GM12873 (cell line): ENCODE measurements around the gene TENM3.

Experiments used
- TF ChIP-seq, protein P1 (sequence below): IDR thresholded peaks from 2 replicates; pipeline ENCODE4 v1.5.1; 2012; ENCODE audit warnings: low read depth, mild to moderate bottlenecking, moderate library complexity, low read length, control low read depth; ENCODE audit not compliant: insufficient read depth; ENCODE audit errors: missing control alignments

Gene TENM3

DNA sequence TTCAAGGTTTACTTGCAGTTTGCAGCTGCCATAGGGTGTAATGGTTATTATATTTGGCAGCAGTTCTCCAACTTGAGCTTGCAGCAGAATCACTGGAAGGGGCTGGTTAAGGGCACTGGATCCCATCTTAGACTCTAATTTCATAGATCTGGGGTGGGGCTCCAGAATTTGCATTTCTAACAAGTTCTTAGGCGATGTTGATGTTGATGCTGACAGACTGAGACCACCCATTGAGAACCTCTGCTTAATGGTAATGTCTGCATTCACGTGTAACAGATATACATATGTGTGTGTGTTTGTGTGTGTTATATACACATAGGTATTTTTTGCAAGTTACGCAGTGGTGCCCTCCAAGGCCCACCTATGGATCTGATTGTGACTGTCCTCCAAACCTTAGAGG, 13.8 kb downstream of the TENM3 start:
- TF ChIP-seq, protein P1, sequence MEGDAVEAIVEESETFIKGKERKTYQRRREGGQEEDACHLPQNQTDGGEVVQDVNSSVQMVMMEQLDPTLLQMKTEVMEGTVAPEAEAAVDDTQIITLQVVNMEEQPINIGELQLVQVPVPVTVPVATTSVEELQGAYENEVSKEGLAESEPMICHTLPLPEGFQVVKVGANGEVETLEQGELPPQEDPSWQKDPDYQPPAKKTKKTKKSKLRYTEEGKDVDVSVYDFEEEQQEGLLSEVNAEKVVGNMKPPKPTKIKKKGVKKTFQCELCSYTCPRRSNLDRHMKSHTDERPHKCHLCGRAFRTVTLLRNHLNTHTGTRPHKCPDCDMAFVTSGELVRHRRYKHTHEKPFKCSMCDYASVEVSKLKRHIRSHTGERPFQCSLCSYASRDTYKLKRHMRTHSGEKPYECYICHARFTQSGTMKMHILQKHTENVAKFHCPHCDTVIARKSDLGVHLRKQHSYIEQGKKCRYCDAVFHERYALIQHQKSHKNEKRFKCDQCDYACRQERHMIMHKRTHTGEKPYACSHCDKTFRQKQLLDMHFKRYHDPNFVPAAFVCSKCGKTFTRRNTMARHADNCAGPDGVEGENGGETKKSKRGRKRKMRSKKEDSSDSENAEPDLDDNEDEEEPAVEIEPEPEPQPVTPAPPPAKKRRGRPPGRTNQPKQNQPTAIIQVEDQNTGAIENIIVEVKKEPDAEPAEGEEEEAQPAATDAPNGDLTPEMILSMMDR, result no peak

DNA sequence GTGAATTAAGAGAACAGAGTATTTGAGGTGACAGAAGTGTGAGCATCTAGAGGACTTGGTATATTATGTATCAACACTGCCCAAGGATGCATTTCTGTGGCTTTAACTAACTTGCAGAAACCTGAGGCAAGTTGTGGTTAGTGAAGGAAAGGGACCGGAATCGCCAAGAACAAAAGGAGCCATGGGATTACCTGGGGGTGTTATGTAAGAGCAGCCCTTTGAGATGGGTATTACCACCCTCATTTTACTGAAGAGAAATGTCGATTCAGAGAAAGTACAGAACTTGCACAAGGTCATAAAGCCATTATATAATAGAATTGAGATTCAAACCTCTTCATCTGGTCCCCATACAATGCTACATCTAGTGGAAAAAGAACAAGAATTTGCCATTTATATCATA, 14.3 kb downstream of the TENM3 start:
- TF ChIP-seq, protein P1, result no peak

DNA sequence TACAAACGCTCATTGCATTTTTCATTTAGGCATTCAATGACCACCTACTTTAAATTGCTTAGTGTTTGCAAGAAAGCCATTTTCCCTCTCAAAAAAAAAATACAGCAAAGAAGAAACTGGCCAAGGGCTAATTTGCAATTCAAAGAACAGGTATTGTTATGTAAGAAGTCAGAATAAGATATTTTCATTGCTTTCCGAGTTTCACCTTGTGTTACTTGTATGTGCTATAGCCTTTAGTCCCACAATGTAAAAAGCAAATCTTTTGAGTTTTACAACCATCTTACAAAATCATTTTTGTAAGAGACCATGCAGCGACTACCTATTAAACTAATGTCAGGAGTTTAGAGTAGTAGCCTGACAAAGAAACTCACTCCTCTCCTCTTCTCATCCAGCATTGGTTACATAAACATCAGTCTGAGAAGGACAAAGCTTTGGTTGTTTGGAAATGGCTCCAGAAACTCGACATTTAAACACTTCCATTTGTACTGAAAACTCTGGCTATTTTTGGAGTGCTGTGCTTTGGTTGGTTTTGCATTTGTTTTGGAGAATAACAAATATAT, 15.3 kb downstream of the TENM3 start:
- TF ChIP-seq, protein P1, result no peak

DNA sequence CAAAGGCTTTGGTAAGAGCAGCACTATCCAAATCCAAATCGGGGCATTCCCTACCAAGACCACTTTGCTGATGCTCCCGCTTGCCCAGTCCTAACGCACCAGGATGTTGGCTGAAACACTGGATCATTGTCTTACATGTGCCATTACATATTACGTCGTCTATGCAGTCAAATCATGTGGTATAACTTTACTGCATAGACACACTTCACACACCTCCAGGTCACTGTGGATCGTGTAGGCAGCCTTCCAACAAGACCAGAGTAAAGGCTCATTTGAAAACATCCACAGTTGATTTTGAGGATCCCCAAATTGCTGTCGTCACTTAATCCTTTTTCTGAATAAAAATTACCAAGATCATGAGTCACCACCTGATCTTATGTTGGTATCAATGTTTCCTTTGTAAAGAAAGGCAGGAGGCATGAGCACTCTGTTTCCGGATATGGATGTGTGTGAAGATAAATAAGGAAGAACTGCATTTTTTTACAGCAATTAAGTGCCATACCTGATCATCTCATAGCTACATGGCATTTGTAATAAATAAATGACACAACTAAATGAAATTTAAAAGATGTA, 18.5 kb downstream of the TENM3 start:
- TF ChIP-seq, protein P1, result no peak

DNA sequence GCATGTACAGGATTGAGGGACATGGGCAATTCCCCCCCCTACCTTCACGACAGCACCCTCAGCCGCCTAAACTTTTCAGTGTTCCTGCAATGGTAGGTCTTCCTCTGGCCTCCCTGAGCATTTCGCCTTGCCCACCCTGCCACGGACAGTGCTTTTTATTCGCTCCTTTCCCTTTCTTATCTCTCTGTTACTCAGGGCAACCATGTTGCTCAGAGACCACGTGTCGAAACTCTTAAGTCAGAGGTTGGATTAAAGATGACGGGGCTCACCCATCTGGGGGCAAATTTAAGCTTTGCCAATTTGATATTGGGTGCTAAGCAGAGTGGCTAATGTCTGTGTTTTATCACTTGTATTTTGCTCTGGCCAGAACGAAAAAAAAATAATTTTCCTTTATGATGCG, 20.4 kb downstream of the TENM3 start:
- TF ChIP-seq, protein P1, result no peak

DNA sequence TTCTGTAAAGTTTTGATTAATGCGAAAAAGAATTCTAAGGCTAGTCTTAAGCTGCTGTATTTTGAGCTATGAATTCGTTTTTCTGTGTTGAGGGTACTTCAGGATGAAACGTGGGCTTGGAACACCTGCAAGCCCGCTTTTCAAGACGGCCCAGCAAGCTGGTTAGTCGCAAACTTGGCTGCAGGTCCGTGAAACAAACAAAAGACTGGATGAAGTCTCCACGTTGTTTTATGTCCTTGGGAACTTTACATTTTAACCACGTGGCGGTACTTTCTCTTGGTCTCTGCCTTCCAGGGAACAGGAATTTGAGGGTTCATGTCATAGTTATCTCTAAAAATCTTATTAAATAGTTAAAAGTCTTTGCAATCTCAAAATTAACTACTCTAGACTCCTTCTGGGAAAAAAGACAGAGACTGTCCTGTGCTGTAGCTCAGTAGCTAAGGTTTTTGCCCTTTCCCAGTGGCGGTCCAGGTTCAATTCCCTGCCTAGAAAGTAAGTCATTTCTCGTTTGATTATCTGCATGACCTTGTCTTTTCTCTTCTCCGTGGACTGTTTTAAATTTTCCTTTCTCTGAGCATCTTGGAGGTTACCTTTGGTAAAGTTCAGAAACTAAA, 21.0 kb downstream of the TENM3 start:
- TF ChIP-seq, protein P1, result no peak

DNA sequence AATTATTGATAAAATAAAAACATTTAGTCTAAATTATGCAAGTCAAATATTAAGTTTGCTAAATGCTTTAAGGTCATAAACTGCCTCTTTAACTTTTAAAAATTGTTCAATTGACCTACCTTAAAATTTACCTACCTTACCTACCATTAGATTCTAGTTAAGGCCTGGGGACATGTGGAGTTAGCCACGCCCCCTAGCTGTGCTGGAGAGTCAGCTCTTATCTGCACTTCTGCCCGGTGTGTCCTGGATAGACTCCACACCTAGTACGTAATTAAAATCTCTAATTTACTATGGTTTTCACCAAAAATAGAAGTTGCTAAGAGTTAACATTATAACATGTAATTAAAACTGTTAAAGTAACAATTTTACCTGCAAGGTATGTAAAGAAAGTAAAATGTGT, 22.7 kb downstream of the TENM3 start:
- TF ChIP-seq, protein P1, result no peak
